ENCODE measurements around the gene TSPEAR. TPM values are rescaled to one million over a fixed set of nuclear protein-coding genes. Genes with fewer than 3 reads are reported as not detected.
"Not testable (repeated sequence)": the region's sequence is repeated elsewhere in the genome, so short reads cannot be mapped to it uniquely, and the experiment has no call there.

TSPEAR gene
- total and polyA plus RNA-seq, 9 of the 15 experiments (the other 6 are each of a cell fraction or from before 2014, with no cell fraction given), result not detected

DNA sequence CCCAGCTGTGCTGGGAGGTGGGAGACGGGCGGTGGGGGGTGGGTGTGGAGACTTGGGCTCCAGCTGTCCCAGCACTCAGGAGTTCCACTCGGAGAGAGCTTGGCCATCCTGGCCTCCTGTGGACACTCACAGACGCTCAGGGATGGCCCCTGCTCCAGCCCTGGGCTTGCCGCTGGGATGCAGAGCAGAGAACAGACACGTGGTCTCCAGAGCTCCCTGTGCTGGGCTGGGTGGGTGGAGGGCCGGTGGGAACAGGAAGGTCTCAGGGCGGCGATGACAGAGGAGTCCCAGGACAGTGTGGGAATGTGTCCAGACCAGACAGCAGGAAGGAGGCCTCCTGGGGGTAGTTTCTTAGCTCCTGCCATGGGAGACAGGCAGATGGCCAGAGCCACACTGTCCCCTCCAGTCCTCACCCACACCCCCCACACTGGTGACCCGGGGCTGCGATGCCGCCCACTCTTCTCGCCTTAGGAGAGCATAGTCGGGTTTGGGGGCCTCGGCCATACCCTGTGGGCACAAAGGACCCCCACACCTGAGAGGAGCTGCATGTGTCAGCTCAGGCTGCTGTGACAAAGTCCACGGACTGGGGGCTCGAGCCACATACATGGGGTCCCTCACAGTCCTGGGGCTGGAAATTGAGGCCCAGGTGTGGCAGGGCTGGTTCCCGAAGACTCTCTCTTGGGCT lies 82.5 kb downstream of the TSPEAR start:
- ATAC-seq (no peak), DNase-seq (ENCODE audit: extremely low read depth in 1 of 4, low spot score in 3 of 4) (no peak), FAIRE-seq (no peak)
- in situ Hi-C loops (cut with MboI), result no loop called here
- Histone ChIP-seq H3K79me2 (ENCODE audit: control insufficient read depth, insufficient read depth, low read length) (no peaks in the 10 kb centered on the region), H3K9me3 (replicated peaks; ENCODE audit: control insufficient read depth, insufficient read depth, low read depth, low read length) (peaks cover 5% of the 10 kb centered on the region; the same call in 1 of the 2 replicates), H3K36me3 (ENCODE audit: control insufficient read depth, insufficient read depth, low read length) (no peaks in the 10 kb centered on the region), H3K27me3 (ENCODE audit: control insufficient read depth in 2 of 2, insufficient read depth in 2 of 2, low read length in 2 of 2) (peaks cover 0 to 6% of the 10 kb centered on the region in 2 experiments; a peak in 1 of 5 replicates), H4K20me1 (replicated peaks; ENCODE audit: control insufficient read depth, insufficient read depth, low read length) (no peaks in the 10 kb centered on the region), H3K4me3 (no peak overlapping the region), H2AFZ (ENCODE audit: low read depth, low read length) (no peak overlapping the region), H3K4me2 (ENCODE audit: insufficient read depth, low read length) (no peak overlapping the region), H3K9me1 (ENCODE audit: control insufficient read depth, insufficient read depth, low read length) (no peaks in the 10 kb centered on the region), H3K4me1 (replicated peaks in 1 of 2; ENCODE audit: control insufficient read depth in 2 of 2, insufficient read depth in 2 of 2, low read length in 2 of 2) (no peaks in the 10 kb centered on the region), H3K27ac (ENCODE audit: extremely low read depth, low read depth, low read length) (no peak overlapping the region), H3K9ac (ENCODE audit: insufficient read depth in 1 of 2, low read depth in 2 of 2, low read length in 2 of 2) (no peak overlapping the region)
- ChIA-PET CTCF (ENCODE audit: low intra/inter-chr PET ratio) (no interaction called here), POLR2A (interaction anchor here (0.6 to 0.7 kb wide), 2 partner anchors 401 to 543 kb away, joined by 3 to 4 read pairs; no protein-coding TSS in a partner anchor)
- no TSS peak for BruUV-seq (replicated peaks)
- intact Hi-C loops (cut with micrococcal nuclease), result no loop called here
- 0% methylated on average over 18 of the region's 18 CpGs for WGBS (ENCODE audit: insufficient coverage, low coverage, missing lambda C conversion rate)
- no peak for TF ChIP-seq SAFB2 (IDR thresholded peaks at IDR 0.05; ENCODE audit: borderline replicate concordance, low read depth, low read length, severe bottlenecking)

DNA sequence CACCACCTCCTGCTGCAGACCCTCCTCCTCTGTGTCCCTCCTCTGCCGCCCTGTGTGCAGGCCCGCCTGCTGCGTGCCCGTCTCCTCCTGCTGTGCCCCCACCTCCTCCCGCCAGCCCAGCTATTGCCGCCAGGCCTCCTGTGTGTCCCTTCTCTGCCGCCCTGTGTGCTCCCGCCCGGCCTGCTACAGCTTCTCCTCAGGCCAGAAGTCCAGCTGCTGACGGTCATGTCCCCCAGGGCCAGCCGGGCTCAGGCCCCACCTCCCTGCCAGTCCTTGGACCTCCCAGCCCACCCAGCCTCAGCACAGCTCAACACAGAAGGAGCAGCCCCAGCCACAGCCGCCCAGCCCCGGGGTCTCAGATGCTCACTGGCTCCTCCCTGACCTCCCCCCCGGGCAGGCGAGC lies 83.5 kb downstream of the TSPEAR start:
- H3K79me2 ChIP-seq (ENCODE audit: control insufficient read depth, insufficient read depth, low read length); CTCF ChIA-PET (ENCODE audit: low intra/inter-chr PET ratio); H3K4me1 ChIP-seq (replicated peaks in 1 of 2; ENCODE audit: control insufficient read depth in 2 of 2, insufficient read depth in 2 of 2, low read length in 2 of 2); H3K36me3 ChIP-seq (ENCODE audit: control insufficient read depth, insufficient read depth, low read length); H3K27me3 ChIP-seq (ENCODE audit: control insufficient read depth in 2 of 2, insufficient read depth in 2 of 2, low read length in 2 of 2); H3K4me3 ChIP-seq; BruUV-seq (replicated peaks); H4K20me1 ChIP-seq (replicated peaks; ENCODE audit: control insufficient read depth, insufficient read depth, low read length); H3K9me3 ChIP-seq (replicated peaks; ENCODE audit: control insufficient read depth, insufficient read depth, low read depth, low read length); H3K9me1 ChIP-seq (ENCODE audit: control insufficient read depth, insufficient read depth, low read length); DNase-seq (ENCODE audit: extremely low read depth in 1 of 4, low spot score in 3 of 4); in situ Hi-C loops (cut with MboI); H3K9ac ChIP-seq (ENCODE audit: insufficient read depth in 1 of 2, low read depth in 2 of 2, low read length in 2 of 2); ATAC-seq; H3K27ac ChIP-seq (ENCODE audit: extremely low read depth, low read depth, low read length); POLR2A ChIA-PET; FAIRE-seq; H2AFZ ChIP-seq (ENCODE audit: low read depth, low read length); H3K4me2 ChIP-seq (ENCODE audit: insufficient read depth, low read length); intact Hi-C loops (cut with micrococcal nuclease): not testable (repeated sequence)
- WGBS (ENCODE audit: insufficient coverage, low coverage, missing lambda C conversion rate), result 0% methylated on average over 8 of the region's 15 CpGs
- 0 out of 2 replicates have a peak, but pooled peaks have one; percentile 0 for TF ChIP-seq ZKSCAN1 (IDR thresholded peaks at IDR 0.05; ENCODE audit: low read depth, low read length)
